GM21526 (cell line): ENCODE data around the gene ZNF513.
"Not testable (repeated sequence)": the region's sequence is repeated elsewhere in the genome, so short reads cannot be mapped to it uniquely, and the experiment has no call there.

Source experiments
- ATAC-seq: cut with Tn5 transposase; IDR thresholded peaks from one replicate; pipeline ENCODE4 v1.9.1; 2021; ENCODE audit warnings: moderate library complexity; ENCODE audit not compliant: unreplicated experiment, low FRiP score

Gene ZNF513, protein sequence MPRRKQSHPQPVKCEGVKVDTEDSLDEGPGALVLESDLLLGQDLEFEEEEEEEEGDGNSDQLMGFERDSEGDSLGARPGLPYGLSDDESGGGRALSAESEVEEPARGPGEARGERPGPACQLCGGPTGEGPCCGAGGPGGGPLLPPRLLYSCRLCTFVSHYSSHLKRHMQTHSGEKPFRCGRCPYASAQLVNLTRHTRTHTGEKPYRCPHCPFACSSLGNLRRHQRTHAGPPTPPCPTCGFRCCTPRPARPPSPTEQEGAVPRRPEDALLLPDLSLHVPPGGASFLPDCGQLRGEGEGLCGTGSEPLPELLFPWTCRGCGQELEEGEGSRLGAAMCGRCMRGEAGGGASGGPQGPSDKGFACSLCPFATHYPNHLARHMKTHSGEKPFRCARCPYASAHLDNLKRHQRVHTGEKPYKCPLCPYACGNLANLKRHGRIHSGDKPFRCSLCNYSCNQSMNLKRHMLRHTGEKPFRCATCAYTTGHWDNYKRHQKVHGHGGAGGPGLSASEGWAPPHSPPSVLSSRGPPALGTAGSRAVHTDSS

DNA sequence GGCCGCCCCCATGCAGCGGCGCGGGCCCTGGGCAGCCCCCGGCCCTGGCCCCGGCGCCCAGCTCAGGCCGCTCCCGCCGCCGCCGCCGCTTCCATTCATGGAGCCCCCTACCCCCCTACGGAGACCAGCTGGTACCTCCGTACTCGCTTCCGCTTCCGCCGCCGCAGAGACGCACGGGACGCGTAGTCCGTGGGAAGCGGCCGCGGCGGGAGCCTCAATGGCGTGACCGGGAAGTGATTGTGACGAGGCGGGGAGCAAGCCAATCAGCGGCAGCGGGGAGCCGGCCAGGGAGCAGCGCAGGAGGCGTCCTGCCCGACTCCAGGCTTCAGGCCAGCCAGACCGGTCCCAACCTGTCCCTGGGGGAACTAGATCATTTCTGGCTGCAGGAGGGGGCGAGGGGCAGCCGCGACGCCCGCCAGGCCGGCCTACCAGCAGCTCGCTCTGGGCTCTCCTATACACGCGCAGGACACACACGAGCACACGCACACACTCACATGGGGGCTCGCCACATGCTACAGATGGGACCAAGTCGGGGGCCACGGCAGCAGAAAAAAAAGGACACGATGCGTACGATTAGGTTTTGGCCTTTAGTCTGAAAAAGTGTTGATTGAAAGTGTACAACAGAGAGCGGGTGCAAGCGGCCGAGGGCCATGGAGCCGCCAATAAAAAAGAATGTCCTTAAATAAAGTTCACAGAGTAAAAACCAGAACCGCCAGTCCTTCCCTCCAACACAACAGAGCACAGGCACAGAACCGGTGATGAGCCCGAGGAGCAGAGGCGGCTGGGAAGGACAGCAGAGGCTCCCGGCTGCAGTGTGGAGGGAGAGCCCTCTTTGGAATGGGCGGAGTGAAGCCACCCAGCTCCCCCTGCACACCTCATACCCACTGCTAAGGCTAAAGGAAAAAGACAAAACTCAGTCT, at the start of gene ZNF513:
ZNF513 (minus strand) TSS at position 109 of the 920 bp plus-strand sequence. CDS start 208 bp downstream, outside the sequence.
- peak; percentile 67 for ATAC-seq

DNA sequence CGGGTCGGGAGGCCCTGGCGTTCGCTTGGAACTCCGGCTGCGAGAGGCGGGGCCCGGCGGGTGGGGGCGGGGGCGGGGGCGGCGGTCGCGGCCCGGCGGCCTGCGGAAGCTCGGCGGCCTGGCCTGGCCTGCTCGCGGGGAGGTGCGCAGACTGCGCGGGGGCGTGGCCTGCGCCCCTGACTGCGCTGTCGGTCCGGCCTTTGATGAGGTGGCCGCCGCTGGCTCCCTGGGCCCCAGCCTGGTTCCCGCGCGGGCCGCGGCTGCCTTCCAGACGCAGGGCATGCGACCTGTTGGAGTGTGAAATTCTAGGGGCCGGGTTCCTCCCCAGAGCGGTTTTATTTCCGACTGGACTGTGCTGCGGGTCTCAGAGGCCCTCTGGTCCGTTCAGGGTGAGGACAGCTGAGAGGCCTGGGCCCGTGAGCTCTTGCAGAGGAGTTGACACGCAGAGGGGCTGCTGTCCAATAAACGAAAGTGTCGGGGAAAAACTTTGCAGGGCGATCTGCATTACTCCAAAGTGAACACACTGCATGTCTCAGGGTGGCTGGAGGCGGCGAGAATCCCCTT, 48.5 kb upstream of the ZNF513 start:
- ATAC-seq, result peak; percentile 62

DNA sequence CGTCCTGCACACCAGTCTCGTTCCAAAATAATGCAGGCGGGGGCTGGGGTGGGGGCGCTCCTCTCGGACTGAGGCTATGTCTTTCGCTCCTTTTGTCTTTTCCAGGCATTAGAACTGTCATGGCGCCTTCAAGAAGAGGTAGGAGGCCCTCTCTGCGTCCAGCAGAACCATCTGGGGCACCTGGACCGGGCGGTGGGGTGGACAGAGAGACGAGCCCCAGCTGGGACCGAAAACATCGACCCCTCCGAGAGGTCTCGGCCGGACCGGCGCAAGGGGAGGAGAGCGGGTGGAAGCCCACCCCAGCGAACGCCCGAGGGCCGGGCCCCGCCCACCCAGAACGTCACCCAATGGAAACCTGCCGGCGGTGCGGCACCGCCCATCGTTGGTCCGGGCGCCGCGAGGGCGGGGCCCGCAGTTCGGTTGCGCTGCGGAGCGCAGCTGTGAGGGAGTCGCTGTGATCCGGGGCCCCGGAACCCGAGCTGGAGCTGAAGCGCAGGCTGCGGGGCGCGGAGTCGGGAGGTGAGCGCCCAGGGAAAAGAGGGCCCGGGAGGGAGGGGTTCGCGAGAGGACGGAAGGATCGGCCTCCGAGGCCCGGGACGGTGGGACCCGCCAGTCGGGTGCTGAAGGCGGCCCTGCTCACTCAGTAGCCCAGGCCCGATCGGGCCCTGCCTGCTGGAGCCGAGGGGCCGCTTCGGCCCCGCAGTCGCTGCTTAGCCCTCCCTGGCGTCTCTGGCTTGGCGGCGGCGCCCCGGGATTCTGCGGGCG, 47.9 kb upstream of the ZNF513 start, which contains the start of gene NRBP1:
NRBP1 (plus strand) TSS at position 419 of the 765 bp plus-strand sequence. CDS start 4,643 bp downstream, outside the sequence.
- peak; percentile 81 for ATAC-seq

DNA sequence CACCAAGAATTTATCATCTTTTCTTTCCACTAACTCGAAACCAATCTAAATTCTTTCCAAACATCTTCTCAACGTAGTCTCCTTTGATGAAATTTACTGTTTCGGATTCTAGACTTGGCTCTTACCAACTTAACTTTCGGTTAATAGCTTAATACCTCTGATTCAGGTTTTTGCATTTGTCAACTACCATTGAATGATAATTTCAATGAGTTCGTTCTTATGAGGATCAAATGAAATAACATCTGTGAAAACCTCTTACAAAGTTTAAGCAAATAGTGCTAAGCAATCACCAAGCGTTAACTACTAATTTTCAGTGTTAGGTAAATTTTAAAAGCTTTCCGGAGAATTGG, 47.3 kb upstream of the ZNF513 start:
- ATAC-seq, result no peak

DNA sequence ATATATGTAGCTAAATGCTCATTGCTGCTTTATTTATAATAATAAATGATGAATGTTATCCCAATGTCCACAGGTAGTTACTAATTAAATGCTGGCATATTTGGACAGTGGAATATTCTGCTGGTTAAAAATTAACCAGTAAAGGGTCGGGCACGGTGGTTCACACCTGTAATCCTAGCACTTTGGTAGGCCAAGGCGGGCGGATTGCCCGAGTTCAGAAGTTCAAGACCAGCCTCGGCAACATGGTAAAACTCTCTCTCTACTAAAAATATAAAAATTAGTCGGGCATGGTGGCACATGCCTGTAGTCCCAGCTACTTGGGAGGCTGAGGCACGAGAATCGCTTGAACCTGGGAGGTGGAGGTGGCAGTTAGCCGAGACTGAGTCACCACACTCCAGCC, 44.5 kb upstream of the ZNF513 start:
- ATAC-seq, result not testable (repeated sequence)

DNA sequence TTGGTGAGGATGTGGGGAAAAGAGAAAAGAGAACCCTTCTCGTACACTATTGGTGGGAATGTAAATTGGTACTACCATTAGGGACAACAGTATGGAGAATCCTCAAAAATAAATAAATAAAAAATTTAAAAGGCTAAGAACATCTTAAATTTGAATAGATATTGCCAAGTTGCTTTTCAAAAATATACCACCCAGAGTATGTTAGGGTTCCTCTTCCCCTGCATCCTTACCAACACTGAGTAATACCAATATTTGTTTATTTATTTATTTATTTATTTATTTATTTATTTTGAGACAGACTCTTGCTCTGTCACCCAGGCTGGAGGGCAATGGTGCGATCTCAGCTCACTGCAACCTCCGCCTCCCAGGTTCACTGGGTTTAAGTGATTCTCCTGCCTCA, 42.4 kb upstream of the ZNF513 start:
- no peak for ATAC-seq

DNA sequence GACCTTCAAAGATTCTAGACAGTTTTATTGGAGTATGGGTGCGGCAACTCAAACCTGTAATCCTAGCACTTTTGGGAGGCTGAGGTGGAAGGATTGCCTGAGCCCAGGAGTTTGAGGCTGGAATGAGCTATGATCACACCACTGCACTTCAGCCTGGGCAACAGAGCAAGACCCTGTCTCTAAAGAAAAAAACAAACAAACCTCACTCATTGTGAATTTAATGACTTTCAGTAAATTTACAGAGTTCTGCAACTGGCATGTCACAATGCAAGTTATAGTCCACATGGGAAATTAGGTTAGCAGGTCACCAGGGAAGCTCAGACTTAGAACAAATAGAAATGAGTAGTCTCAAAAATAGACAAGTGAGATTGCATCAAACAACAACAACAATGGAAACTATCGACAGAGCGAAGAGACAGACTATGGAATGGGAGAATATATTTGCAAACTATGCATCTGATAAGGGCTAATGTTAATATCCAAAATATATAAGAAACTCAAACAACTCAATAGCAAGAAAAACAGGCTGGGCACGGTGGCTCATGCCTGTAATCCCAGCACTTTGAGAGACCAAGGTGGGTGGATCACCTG, 41.2 kb upstream of the ZNF513 start:
- ATAC-seq, result no peak

DNA sequence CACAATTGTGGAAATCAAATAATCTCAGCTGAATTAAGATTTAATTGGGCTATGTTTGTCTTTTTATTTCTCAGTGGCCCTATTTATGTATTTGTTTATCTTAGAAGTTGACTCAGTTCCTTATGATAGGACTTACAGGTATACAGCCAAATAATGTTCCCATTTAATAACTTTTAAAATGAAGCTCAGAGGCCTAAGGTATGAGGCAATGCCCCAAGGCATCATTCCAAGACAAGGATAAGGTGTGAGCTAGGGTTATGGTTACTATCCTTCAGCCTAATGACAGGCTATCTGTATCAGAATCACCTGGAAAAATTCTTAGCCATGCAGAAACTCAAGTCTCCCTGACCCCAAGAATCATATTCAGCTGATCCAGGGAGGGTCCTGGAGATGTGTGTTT, 40.5 kb upstream of the ZNF513 start:
- no peak for ATAC-seq

DNA sequence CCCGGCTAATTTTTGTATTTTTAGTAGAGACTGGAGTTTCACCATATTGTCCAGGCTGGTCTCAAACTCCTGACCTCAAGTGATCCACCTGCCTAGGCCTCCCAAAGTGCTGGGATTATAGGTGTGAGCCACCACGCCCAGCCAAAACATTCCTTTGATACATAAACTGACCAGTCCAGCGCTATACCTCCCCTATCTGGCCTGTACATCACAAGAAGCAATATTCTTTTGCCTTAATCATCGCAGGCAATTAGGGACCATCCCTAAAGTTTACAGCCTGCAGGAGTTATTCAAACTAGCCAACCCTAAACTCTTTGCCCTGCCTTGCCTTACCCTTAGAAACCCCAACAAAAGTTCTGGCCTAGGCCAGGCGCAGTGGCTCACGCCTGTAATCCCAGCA, 35.6 kb upstream of the ZNF513 start:
- no peak for ATAC-seq

DNA sequence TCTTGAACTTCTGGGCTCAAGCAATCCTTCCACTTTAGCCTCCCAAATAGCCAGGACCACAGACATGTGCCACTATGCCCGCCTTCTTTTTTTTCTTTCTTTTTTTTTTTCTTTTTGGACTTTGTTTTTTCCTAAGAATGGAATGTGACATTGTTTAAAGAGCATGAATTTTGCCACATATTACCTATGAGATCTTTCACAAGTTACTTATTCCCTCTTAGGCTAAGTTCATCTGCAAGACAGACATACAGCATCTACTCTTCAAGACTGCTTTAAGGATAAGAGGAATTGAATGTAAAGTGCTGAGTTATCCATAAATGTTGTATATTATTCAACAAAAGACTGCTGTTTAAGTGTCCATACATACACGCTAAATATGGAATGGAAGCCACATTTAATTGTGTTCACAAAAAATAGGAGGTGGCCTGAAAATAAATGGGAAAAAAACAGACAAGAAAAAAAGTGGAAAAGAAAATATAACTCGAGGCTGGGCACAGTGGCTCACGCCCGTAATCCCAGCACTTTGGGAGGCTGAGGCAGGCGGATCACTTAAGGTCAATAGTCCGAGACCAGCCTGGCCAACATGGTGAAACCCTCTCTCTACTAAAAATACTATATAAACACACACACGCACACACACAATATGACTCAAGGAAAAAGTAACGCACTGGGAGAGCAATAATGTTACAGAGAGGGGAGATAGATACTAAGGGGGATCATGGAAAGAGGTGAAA, 32.1 kb upstream of the ZNF513 start:
- ATAC-seq, result no peak

DNA sequence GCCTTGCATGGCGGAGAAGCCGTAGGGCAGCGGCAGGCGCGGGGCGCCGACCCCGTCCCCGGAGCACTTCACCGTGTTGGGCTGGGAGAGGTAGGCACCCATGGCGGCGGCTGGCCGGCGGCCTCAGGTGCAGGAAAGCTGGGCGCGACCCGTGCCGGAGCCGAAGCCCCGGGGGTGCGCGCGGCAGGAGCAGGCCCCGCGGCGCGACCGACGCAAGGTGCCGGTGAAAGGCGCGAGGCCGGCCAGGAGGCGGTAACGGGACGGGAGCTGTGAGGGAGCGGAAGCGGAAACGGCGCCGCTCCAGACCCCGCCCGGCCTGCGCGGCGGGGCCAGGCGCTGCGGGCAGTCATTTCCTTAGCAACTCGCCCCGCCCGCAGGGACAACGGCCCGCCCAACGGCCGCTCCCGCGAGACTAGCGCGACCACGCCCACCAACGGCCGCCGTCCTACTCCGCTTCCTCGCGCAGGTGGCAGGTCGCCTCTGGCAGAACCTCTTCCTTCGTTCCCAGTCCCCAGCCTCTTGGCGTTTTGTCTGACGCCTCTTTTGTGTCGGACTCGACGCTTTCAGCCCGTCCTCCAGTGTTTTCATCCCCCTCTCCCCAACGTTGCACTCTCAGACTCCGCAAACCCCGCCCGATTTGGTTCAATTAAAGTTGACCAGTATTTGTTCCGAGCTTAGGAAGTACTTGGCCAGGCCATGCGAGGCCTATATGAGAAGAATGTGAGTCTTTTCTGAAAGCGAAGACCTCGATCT, 29.0 kb upstream of the ZNF513 start, which contains the start of gene PPM1G:
PPM1G (minus strand) TSS at position 271 of the 753 bp plus-strand sequence; CDS start at position 102, 169 bp downstream.
- ATAC-seq, result peak; percentile 90

DNA sequence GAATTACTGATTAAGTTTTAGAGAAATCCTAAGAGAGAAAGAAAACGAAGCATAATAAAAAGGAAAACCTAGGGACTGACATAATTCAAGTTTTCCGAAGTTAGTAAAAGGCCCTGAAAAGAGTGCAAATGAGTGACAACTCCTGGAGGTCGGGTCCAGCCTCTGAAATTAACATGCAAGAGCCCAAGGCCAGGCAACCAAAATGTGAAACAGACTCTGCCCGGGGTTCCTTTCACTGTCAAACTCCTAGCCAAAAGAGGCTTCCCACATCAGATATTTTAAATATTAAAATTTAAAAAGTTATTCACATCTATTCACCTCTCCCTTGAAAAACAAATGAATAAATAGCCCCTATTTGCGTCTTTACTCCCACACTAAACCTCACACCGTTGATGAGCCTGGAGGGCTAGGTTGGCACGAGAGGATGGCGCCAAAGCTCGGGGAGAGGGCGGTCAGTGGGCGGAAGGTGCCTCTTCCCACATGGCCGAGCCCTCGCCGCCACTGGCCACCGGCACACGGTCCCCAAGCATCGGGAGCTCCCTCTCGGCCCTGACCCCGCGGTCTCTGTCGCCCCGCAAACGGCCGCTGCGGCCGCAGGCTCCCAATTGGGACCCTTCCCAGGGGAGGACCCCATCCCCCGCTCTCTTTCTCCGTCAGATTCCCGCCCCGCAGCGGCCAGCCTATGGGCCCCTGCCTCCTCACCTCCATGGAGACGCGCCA, 28.2 kb upstream of the ZNF513 start:
- ATAC-seq, result peak; percentile 34

DNA sequence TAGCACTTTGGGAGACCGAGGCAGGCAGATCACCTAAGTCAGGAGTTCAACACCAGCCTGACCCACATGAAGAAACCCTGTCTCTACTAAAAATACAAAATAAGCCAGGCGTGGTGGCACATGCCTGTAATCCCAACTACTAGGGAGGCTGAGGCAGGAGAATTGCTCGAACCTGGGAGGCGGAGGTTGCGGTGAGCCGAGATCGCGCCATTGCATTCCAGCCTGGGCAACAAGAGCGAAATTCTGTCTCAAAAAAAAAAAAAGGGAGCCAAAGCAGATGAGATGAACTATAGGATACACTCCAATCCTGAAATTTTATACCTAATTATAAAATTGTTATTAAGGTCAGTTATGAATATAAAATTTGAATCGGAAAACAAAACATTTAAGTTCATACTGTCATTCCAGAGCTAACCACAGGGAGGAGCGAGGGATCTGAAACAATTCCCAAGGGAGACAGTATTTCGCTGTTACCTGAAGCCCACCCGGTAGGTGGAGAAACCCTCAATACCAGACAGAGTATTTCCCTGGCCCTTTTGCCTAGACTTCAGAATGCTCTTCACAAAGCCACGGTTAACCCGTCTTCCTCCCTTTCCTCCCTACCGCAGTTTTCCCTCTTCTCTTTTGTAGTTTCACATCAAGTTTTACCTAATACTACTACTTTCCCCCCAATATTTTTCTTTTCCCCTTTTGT, 27.4 kb upstream of the ZNF513 start:
- no peak for ATAC-seq

DNA sequence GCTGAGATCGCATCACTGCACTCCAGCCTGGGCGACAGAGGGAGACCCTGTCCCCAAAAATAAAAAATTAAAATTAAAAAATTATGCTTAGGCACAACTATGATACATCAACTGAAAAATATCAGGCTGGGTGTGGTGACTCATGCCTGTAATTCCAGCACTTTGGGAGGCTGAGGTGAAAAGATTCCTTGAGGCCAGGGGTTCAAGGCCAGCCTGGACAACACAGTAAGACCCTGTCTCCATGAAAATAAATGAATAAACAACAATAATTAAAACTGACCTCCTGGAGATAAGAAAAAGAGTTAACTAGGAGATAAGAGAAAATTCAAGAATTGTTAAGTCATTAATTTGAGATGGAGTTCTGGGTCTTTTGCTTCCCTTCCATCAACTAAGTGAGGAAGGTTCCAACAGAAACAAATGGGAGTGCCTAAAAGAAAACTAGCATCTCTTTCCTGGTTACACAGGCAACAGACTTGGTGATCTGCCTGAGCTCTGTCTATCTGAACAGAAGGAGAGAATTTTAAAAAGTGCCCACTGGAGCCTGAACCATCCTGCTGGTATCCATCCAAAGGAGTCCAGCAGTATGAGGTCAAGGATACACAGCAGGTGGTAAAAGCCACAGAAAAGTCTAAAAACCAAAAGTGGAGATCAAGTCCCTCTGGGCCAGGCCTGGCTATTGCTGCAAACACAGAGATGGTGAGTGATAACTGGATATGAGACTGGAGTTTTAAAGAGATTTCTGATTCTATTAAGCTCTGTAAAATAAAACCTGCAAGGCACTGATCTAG, 20.0 kb upstream of the ZNF513 start:
- ATAC-seq, result no peak

DNA sequence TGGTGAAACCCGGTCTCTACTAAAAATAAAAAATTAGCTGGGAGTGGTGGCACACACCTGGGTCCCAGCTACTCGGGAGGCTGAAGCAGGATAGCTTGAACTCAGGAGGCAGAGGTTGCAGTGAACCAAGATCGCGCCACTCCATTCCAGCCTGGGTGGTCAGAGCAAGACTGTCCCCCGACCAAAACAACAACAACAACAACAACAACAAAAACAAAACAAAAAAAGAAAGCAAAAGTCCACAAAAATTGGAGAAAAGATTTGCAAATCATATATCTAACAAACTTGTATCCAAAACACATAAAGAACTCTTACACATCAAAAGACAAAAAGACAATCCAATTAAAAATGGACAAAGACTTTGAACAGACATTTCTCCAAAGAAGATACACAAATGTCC, 18.4 kb upstream of the ZNF513 start:
- ATAC-seq, result no peak

DNA sequence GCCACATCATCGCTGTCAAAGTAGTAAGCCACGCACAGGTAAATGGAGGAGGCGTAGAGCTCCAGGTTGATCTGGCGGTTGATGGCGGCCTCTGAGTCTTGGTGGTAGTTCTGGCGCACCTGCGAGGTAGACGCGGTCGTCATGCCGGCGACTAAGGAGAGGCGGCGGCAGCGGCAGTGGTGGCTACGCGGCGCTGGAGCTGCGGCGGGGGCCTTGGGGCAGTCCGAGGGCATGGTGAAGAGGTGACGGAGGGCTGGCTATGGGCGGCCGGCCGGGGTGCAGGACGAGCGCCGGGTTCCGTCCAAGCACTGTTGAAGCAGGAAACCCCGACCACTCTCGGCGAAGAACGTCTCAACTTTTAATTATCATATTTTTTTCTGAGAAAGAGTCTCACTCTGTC, 12.7 kb upstream of the ZNF513 start:
- no peak for ATAC-seq
